Measurements from ENCODE around the gene NMRAL1.

Gene NMRAL1

GRCh38 chr16:4415538-4416199 lies 58.8 kb downstream of the NMRAL1 start:
- H3K9me3 Mint-ChIP-seq: no peaks in the 10 kb centered on the region
- peaks cover 39% of the 10 kb centered on the region for H3K27me3 Mint-ChIP-seq (ENCODE audit: low read depth, poor library complexity)
- no peak for TF ChIP-seq CTCF (IDR thresholded peaks at IDR 0.05)
- peak; percentile 49 for DNase-seq
- H3K27ac Mint-ChIP-seq: no peak overlapping the region
- peak overlapping the region; percentile 88 for H3K4me3 Mint-ChIP-seq
- no peaks in the 10 kb centered on the region for H3K36me3 Mint-ChIP-seq (ENCODE audit: low read depth)
- peaks cover 19% of the 10 kb centered on the region for H3K4me1 Mint-ChIP-seq

- DNase-seq: no peak
- Mint-ChIP-seq H3K4me1 (peaks cover 19% of the 10 kb centered on the region), H3K4me3 (peak overlapping the region; percentile 39), H3K9me3 (no peaks in the 10 kb centered on the region), H3K27ac (peak overlapping the region; percentile 23), H3K36me3 (ENCODE audit: low read depth) (no peaks in the 10 kb centered on the region), H3K27me3 (ENCODE audit: low read depth, poor library complexity) (peaks cover 36% of the 10 kb centered on the region)
- TF ChIP-seq CTCF (IDR thresholded peaks at IDR 0.05): no peak
Measured at GRCh38 chr16:4414187-4414917, 60.1 kb downstream of the NMRAL1 start.

- no peak overlapping the region for H3K4me3 Mint-ChIP-seq
- H3K9me3 Mint-ChIP-seq: no peaks in the 10 kb centered on the region
- no peak for DNase-seq
- TF ChIP-seq CTCF (IDR thresholded peaks at IDR 0.05): no peak
- H3K27me3 Mint-ChIP-seq (ENCODE audit: low read depth, poor library complexity): peaks cover 24% of the 10 kb centered on the region
- no peak overlapping the region for H3K27ac Mint-ChIP-seq
- H3K4me1 Mint-ChIP-seq: peaks cover 19% of the 10 kb centered on the region
- H3K36me3 Mint-ChIP-seq (ENCODE audit: low read depth): no peaks in the 10 kb centered on the region
Measured at GRCh38 chr16:4412854-4413253, 61.6 kb downstream of the NMRAL1 start.

GRCh38 chr16:4412159-4412558 lies 62.3 kb downstream of the NMRAL1 start:
- Mint-ChIP-seq H3K9me3 (no peaks in the 10 kb centered on the region), H3K27ac (no peak overlapping the region), H3K4me3 (no peak overlapping the region), H3K27me3 (ENCODE audit: low read depth, poor library complexity) (peaks cover 19% of the 10 kb centered on the region), H3K4me1 (peaks cover 19% of the 10 kb centered on the region), H3K36me3 (ENCODE audit: low read depth) (no peaks in the 10 kb centered on the region)
- DNase-seq: no peak
- TF ChIP-seq CTCF (IDR thresholded peaks at IDR 0.05): no peak
